ENCODE data around the gene BCAS1. TPM values are rescaled to one million over a fixed set of nuclear protein-coding genes. Genes with fewer than 3 reads are reported as not detected.

Gene BCAS1, protein sequence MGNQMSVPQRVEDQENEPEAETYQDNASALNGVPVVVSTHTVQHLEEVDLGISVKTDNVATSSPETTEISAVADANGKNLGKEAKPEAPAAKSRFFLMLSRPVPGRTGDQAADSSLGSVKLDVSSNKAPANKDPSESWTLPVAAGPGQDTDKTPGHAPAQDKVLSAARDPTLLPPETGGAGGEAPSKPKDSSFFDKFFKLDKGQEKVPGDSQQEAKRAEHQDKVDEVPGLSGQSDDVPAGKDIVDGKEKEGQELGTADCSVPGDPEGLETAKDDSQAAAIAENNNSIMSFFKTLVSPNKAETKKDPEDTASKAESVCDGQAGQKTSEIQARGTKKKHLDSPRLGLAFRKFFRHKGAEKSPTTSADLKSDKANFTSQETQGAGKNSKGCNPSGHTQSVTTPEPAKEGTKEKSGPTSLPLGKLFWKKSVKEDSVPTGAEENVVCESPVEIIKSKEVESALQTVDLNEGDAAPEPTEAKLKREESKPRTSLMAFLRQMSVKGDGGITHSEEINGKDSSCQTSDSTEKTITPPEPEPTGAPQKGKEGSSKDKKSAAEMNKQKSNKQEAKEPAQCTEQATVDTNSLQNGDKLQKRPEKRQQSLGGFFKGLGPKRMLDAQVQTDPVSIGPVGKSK
- total RNA-seq, result not detected in 3 replicates
- long read RNA-seq, result 0 reads

DNA sequence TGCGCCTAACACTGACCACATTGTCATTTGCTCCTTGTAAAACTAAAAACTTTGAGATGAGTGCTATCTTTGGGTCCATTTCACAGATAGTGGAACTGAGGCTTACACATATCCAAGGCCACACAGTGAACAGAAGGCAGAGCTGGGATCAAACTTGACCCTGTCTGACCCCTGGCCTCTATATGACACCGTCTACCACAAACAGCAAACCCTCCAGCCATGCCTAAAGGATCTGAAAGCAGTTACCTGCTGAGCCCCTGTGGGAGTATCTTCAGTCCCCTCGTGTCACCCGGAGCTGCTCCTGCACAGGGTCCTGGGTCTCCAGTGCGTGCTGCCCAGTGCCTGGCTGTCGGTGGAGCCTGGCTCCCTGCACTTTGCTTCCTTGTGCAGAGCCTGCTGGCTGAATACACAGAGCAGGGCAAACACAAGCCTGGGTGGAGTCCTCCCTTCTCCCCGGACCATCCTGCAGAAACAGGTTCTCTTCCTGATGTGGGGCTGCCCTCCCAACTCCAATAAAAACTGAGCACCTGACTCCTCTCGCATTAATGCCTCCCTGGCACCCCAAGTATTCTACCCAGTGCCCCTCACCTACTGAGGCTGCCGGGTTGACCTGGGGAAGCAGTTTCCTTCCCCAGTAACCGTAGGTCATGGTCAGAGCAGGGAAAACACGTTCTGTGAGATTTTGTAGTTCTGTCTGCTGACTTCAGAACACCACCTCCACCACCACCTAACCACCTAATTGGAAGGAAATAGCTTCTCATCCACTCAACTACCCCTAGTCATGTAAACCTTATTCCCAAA lies at the start of gene BCAS1:
TSS of gene BCAS1 (minus strand) at position 408 of the 801 bp plus-strand sequence. CDS start 11,876 bp downstream, outside the sequence.
- no peak for DNase-seq (ENCODE audit: low spot score)
- peaks cover 3% of the 10 kb centered on the region for H3K27me3 Mint-ChIP-seq (ENCODE audit: low read depth)
- H3K4me1 Mint-ChIP-seq (ENCODE audit: low read depth), result peaks cover 5% of the 10 kb centered on the region
- no peak within 1 kb of the TSS for H3K4me3 Mint-ChIP-seq (ENCODE audit: unreplicated experiment)
- H3K9me3 Mint-ChIP-seq (ENCODE audit: low read depth), result no peaks in the 10 kb centered on the region
- H3K36me3 Mint-ChIP-seq (ENCODE audit: low read depth), result no peaks in the 10 kb centered on the region
- H3K27ac Mint-ChIP-seq (ENCODE audit: unreplicated experiment), result no peak within 1 kb of the TSS
- TF ChIP-seq, protein P1, sequence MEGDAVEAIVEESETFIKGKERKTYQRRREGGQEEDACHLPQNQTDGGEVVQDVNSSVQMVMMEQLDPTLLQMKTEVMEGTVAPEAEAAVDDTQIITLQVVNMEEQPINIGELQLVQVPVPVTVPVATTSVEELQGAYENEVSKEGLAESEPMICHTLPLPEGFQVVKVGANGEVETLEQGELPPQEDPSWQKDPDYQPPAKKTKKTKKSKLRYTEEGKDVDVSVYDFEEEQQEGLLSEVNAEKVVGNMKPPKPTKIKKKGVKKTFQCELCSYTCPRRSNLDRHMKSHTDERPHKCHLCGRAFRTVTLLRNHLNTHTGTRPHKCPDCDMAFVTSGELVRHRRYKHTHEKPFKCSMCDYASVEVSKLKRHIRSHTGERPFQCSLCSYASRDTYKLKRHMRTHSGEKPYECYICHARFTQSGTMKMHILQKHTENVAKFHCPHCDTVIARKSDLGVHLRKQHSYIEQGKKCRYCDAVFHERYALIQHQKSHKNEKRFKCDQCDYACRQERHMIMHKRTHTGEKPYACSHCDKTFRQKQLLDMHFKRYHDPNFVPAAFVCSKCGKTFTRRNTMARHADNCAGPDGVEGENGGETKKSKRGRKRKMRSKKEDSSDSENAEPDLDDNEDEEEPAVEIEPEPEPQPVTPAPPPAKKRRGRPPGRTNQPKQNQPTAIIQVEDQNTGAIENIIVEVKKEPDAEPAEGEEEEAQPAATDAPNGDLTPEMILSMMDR (IDR thresholded peaks at IDR 0.05), result no peak

DNA sequence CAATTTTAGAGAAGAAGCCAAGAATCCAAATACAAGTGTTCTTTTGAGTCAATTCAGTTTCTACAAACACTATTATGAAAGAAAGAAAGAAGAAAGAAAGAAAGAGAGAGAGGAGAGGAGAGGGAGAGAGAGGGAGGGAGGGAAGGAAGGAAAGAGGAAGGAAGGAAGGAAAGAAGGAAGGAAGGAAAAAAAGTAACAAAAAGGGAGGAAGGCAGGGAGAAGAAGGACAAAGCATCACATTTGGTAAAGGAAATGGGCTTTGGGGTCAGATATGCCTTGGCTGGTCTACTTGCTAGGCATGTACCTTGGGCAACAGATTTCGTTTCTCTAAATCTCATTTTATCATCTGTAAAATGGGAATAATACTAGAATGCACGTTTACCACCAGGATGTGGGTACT lies 49.4 kb upstream of the BCAS1 start:
- Mint-ChIP-seq H3K4me3 (ENCODE audit: unreplicated experiment) (no peak overlapping the region), H3K4me1 (ENCODE audit: low read depth) (peaks cover 18% of the 10 kb centered on the region), H3K36me3 (ENCODE audit: low read depth) (no peaks in the 10 kb centered on the region), H3K27ac (ENCODE audit: unreplicated experiment) (no peak overlapping the region), H3K9me3 (ENCODE audit: low read depth) (no peaks in the 10 kb centered on the region), H3K27me3 (ENCODE audit: low read depth) (no peaks in the 10 kb centered on the region)
- TF ChIP-seq, protein P1 (IDR thresholded peaks at IDR 0.05), result no peak
- DNase-seq (ENCODE audit: low spot score), result no peak

DNA sequence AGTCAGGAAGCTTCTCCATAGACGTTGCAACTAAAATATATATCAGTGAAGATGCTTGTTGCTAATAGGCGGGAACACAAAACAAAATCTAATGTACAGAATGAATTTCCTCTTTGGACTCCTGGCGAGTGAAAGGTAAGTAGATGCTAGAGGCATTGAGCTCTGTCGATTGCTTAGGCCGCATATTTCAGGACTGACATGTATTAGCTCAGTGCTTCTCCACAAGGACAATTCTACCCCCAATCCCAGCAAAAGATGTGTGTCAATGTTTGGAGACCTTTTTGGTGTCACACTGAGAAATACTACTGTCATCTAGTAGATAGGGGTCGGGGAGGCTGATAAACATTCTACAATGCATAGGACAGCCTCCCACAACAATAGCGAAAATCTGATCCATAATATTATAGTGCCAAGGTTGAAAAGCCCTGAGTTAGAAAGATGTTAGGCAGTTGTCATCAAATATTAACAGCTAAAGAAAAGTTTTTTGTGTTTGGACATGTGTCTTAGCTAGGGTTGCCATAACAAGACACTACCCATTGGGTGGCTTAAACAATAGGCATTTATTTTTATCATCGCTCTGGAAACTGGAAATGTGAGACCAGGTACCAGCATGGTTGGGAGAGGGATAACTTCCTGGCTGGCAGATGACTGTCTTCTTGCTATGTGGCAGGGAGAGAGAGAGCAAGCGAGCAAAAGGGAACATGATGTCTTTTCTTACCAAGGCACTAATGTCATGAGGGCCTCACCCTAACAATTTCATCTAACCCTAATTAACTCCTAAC lies 48.0 kb upstream of the BCAS1 start:
- TF ChIP-seq, protein P1 (IDR thresholded peaks at IDR 0.05), result no peak
- Mint-ChIP-seq H3K9me3 (ENCODE audit: low read depth) (no peaks in the 10 kb centered on the region), H3K27ac (ENCODE audit: unreplicated experiment) (no peak overlapping the region), H3K4me1 (ENCODE audit: low read depth) (peaks cover 12% of the 10 kb centered on the region), H3K4me3 (ENCODE audit: unreplicated experiment) (no peak overlapping the region), H3K27me3 (ENCODE audit: low read depth) (no peaks in the 10 kb centered on the region), H3K36me3 (ENCODE audit: low read depth) (no peaks in the 10 kb centered on the region)
- no peak for DNase-seq (ENCODE audit: low spot score)

DNA sequence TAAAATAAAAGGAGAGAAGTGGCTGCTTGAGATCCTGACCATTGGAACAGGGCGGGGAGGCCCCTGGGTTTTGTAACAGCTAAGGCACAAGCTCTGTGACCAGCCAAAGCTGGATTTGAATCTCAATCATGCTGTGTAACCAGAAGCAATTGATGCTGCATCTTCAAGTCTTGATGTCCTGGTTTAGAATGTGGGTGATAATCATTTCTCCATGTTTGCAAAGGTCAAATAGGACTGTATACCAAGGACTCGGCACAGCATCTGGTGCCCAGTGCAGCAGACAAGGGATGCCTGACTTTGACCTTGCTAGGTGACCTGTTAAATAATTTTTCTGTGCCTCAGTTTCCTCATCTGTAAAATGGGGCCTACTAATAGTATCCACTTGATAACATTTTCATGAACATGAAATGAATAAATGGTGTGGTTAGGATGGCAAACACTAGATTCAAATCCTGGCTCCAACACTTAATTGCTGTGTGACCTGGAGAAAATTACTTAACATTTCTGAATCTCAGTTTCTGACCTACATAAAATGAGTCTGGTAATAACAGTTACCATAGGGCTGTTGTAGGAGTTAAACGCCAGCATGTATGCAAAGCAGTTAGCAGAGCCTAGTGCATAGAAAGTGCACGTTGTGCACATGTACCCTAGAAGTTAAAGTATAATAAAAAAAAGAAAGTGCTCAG lies 46.3 kb upstream of the BCAS1 start:
- Mint-ChIP-seq H3K27ac (ENCODE audit: unreplicated experiment) (no peak overlapping the region), H3K4me3 (ENCODE audit: unreplicated experiment) (no peak overlapping the region), H3K27me3 (ENCODE audit: low read depth) (no peaks in the 10 kb centered on the region), H3K4me1 (ENCODE audit: low read depth) (no peaks in the 10 kb centered on the region), H3K36me3 (ENCODE audit: low read depth) (no peaks in the 10 kb centered on the region), H3K9me3 (ENCODE audit: low read depth) (no peaks in the 10 kb centered on the region)
- no peak for DNase-seq (ENCODE audit: low spot score)
- TF ChIP-seq, protein P1 (IDR thresholded peaks at IDR 0.05), result no peak
